ENCODE results near the gene LRRC37B.
"Not testable (repeated sequence)": the region's sequence is repeated elsewhere in the genome, so short reads cannot be mapped to it uniquely, and the experiment has no call there.

DNA sequence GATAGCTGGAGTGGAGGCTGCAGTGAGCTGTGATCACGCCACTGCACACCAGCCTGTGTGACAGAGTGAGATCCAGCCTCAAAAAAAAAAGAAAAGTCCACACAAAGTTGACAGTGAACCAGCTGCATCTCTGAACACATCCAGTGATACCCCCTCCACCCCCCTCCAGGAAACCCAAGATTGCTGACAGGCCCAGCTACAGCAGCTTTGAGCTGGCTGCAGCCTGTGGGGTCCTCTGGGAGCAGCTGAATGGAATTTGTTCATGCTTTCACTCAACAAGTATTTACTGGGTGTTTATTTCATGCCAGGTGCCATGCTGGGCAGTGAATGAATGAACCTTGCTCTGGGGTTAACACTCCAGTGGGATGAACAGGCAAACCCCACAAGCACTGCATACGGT, 56.9 kb downstream of the LRRC37B start:
- not testable (repeated sequence) for TF ChIP-seq USF2 (CRISPR knock-in tag; IDR thresholded peaks at IDR 0.05); JUN (CRISPR knock-in tag; IDR thresholded peaks at IDR 0.05); CTCF (IDR thresholded peaks at IDR 0.05); ATF1 (CRISPR knock-in tag; IDR thresholded peaks at IDR 0.05); ATF2 (CRISPR knock-in tag; IDR thresholded peaks at IDR 0.05; ENCODE audit: borderline replicate concordance, low read depth); ZBTB21 (CRISPR knock-in tag; IDR thresholded peaks at IDR 0.05; ENCODE audit: borderline replicate concordance)
- TF ChIP-seq, protein P1, sequence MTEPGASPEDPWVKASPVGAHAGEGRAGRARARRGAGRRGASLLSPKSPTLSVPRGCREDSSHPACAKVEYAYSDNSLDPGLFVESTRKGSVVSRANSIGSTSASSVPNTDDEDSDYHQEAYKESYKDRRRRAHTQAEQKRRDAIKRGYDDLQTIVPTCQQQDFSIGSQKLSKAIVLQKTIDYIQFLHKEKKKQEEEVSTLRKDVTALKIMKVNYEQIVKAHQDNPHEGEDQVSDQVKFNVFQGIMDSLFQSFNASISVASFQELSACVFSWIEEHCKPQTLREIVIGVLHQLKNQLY (CRISPR knock-in tag; IDR thresholded peaks at IDR 0.05) = not testable (repeated sequence)

Measured in WTC11 (cell line).